ENCODE data around the gene RNLS.

RNLS gene

GRCh38 chr10:88477343-88478085, 105.6 kb downstream of the RNLS start:
- no peak for TF ChIP-seq CTCF (IDR thresholded peaks at IDR 0.05; ENCODE audit: low read depth, low read length)
- no peak overlapping the region for H3K4me3 ChIP-seq (ENCODE audit: low read depth, low read length)

GRCh38 chr10:88474884-88475844, 108.0 kb downstream of the RNLS start:
- H3K4me3 ChIP-seq (ENCODE audit: low read depth, low read length) = no peak overlapping the region
- TF ChIP-seq CTCF (IDR thresholded peaks at IDR 0.05; ENCODE audit: low read depth, low read length) = no peak

- no peak for TF ChIP-seq CTCF (IDR thresholded peaks at IDR 0.05; ENCODE audit: low read depth, low read length)
- no peak overlapping the region for H3K4me3 ChIP-seq (ENCODE audit: low read depth, low read length)
Observed at GRCh38 chr10:88473989-88474883, 108.9 kb downstream of the RNLS start.

GRCh38 chr10:88472540-88472939, 110.6 kb downstream of the RNLS start:
- no peak for TF ChIP-seq CTCF (IDR thresholded peaks at IDR 0.05; ENCODE audit: low read depth, low read length)

GRCh38 chr10:88471899-88472298, 111.2 kb downstream of the RNLS start:
- TF ChIP-seq CTCF (IDR thresholded peaks at IDR 0.05; ENCODE audit: low read depth, low read length) = no peak
- no peak overlapping the region for H3K4me3 ChIP-seq (ENCODE audit: low read depth, low read length)

More at GRCh38 chr10:88472540-88472939, 110.6 kb downstream of the RNLS start:
- no peak overlapping the region for H3K4me3 ChIP-seq (ENCODE audit: low read depth, low read length)

- no peak overlapping the region for H3K4me3 ChIP-seq (ENCODE audit: low read depth, low read length)
- no peak for TF ChIP-seq CTCF (IDR thresholded peaks at IDR 0.05; ENCODE audit: low read depth, low read length)
Observed at GRCh38 chr10:88467835-88468485, 115.2 kb downstream of the RNLS start.

Data from WI38 (cell line).